ENCODE results near the gene INAVA. TPM values are rescaled to one million over a fixed set of nuclear protein-coding genes. Genes with fewer than 3 reads are reported as not detected.

The INAVA gene
- total and polyA plus RNA-seq, 2 experiments from 2014 or later: 25.3 to 43.9 TPM

DNA sequence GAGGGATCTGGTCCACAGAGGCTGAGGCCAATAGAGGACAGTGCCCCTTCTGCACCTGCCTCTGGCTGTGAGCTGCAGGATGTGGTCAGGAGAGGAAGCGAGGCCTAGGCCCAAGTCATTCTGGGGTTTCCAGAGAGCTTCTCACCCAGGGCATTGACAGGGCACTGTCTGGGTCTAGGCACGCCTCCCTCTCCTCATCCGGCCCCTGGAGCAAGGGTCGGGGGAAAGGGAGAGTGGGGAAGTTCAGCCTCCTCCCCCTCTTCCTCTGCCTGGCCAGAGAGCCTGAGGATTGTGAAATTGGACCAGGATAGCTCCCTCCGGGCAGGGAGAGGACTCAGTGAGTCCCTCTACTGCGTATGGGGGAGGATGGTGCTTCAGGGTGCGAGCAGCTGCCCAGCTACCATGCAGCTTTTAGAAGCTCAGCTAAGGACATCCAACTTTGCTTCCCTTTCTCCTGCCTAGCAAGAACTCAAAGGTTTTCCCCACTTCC, 6.3 kb upstream of the INAVA start:
- TF ChIP-seq EZH2phosphoT487 (IDR thresholded peaks at IDR 0.05; ENCODE audit: unreplicated experiment) (no peak), ETS1 (IDR thresholded peaks at IDR 0.05) (no peak), CTCF (conservative IDR thresholded peaks at IDR 0.05; ENCODE audit: low read depth in 2 of 2) (no peak), ZNF331 (CRISPR knock-in tag; IDR thresholded peaks at IDR 0.05; ENCODE audit: low read depth) (no peak), JUNB (IDR thresholded peaks at IDR 0.05; ENCODE audit: unreplicated experiment) (no peak), NANOG (IDR thresholded peaks at IDR 0.05; ENCODE audit: borderline replicate concordance) (no peak), STAT1 (IDR thresholded peaks at IDR 0.05; ENCODE audit: unreplicated experiment) (no peak)
- DNase-seq (ENCODE audit: low spot score) (peak; percentile 33), ATAC-seq (peak; percentile 3; the same call in 2 of the 3 replicates)
- H3F3A ChIP-seq (replicated peaks; ENCODE audit: low read depth): 0 out of 2 replicates have a peak, but pooled peaks cover 9% of the 10 kb centered on the region
- H3K9me2 ChIP-seq (ENCODE audit: insufficient read depth): no peaks in the 10 kb centered on the region
- H3K4me2 ChIP-seq: peak overlapping the region; percentile 64
- H3K27ac ChIP-seq (ENCODE audit: low read depth): no peak overlapping the region
- H3K9me3 Mint-ChIP-seq: no peaks in the 10 kb centered on the region; the same call in 2 of the 3 replicates
- peak overlapping the region; percentile 63; the same call in 1 of the 2 replicates for H2AFZ ChIP-seq
- no peaks in the 10 kb centered on the region for H3K36me3 Mint-ChIP-seq (ENCODE audit: low read depth)
- peaks cover 52% of the 10 kb centered on the region for H3K4me1 Mint-ChIP-seq
- H3K27ac Mint-ChIP-seq: no peak overlapping the region
- no peaks in the 10 kb centered on the region; the same call in 1 of the 2 replicates for H4K20me1 ChIP-seq (replicated peaks; ENCODE audit: insufficient read depth)
- no peak overlapping the region for H3K4me3 Mint-ChIP-seq
- H3K79me2 ChIP-seq (replicated peaks; ENCODE audit: insufficient read depth): peaks cover 15% of the 10 kb centered on the region
- 0 out of 2 replicates have a peak overlapping the region, but pooled peaks have one; percentile 17 for H3K4me3 ChIP-seq
- H3K27me3 Mint-ChIP-seq (ENCODE audit: insufficient read depth, low read depth, poor library complexity): peaks cover 27% of the 10 kb centered on the region
- no peaks in the 10 kb centered on the region for H3K27me3 ChIP-seq (ENCODE audit: insufficient read depth)
- no peaks in the 10 kb centered on the region for H3K36me3 ChIP-seq (ENCODE audit: insufficient read depth)
- peaks cover 46% of the 10 kb centered on the region for H3K4me1 ChIP-seq (ENCODE audit: insufficient read depth)

DNA sequence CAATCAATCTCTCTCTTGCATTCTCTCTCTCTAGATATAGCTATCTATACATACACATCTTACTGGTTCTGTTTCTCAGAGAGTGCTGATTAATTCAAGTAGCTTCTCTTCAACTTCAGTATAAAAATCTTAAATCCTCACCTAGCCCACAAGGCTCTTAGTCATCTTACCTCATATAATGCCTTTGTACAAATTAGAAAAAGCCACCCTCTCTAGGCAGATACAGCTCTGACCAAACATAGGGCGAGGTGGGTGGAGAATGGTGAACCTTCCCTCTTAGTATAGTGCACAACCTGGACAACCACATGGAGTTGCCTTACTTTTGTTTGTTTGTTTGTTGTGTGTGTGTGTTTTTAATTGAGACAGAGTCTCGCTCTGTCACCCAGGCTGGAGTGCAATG, 5.1 kb upstream of the INAVA start:
- DNase-seq (ENCODE audit: low spot score) (no peak), ATAC-seq (no peak)
- Histone ChIP-seq H3F3A (replicated peaks; ENCODE audit: low read depth) (0 out of 2 replicates have a peak, but pooled peaks cover 9% of the 10 kb centered on the region), H3K79me2 (replicated peaks; ENCODE audit: insufficient read depth) (peaks cover 27% of the 10 kb centered on the region), H3K27ac (ENCODE audit: low read depth) (no peak overlapping the region), H3K4me2 (no peak overlapping the region), H3K9me2 (ENCODE audit: insufficient read depth) (no peaks in the 10 kb centered on the region), H3K4me3 (no peak overlapping the region), H2AFZ (no peak overlapping the region), H4K20me1 (replicated peaks; ENCODE audit: insufficient read depth) (no peaks in the 10 kb centered on the region; the same call in 1 of the 2 replicates), H3K4me1 (ENCODE audit: insufficient read depth) (peaks cover 49% of the 10 kb centered on the region), H3K27me3 (ENCODE audit: insufficient read depth) (no peaks in the 10 kb centered on the region), H3K36me3 (ENCODE audit: insufficient read depth) (no peaks in the 10 kb centered on the region)
- no peaks in the 10 kb centered on the region; the same call in 2 of the 3 replicates for H3K9me3 Mint-ChIP-seq
- H3K4me1 Mint-ChIP-seq: peaks cover 56% of the 10 kb centered on the region
- H3K27ac Mint-ChIP-seq: no peak overlapping the region
- peaks cover 36% of the 10 kb centered on the region for H3K27me3 Mint-ChIP-seq (ENCODE audit: insufficient read depth, low read depth, poor library complexity)
- TF ChIP-seq REST (IDR thresholded peaks at IDR 0.05; ENCODE audit: unreplicated experiment) (no peak), NANOG (IDR thresholded peaks at IDR 0.05; ENCODE audit: borderline replicate concordance) (no peak), EZH2 (IDR thresholded peaks at IDR 0.05; ENCODE audit: low read depth, unreplicated experiment) (no peak), ZNF331 (CRISPR knock-in tag; IDR thresholded peaks at IDR 0.05; ENCODE audit: low read depth) (no peak), POLR2AphosphoS5 (IDR thresholded peaks at IDR 0.05; ENCODE audit: low read depth) (no peak), CTCF (conservative IDR thresholded peaks at IDR 0.05; ENCODE audit: low read depth in 2 of 2) (no peak)
- H3K36me3 Mint-ChIP-seq (ENCODE audit: low read depth): peaks cover 4% of the 10 kb centered on the region; the same call in 1 of the 3 replicates
- H3K4me3 Mint-ChIP-seq: no peak overlapping the region
